Measurements from ENCODE around the gene TRIML2. TPM values are rescaled to one million over a fixed set of nuclear protein-coding genes. Genes with fewer than 3 reads are reported as not detected.

The TRIML2 gene
- polyA plus RNA-seq, 1 donor (not counting 4 experiments of a cell fraction or from before 2014, with no cell fraction given), result 46.9 TPM

- dilution Hi-C loops (cut with MboI; ENCODE audit: extremely low pct_ligation_motif_present, low sequenced_read_pairs), result no loop called here
- no peaks in the 10 kb centered on the region for H3K36me3 ChIP-seq (ENCODE audit: control insufficient read depth in 2 of 2, extremely low read depth in 1 of 2, insufficient read depth in 2 of 2, low read length in 2 of 2)
- no peak overlapping the region for H3K4me3 ChIP-seq (ENCODE audit: control insufficient read depth in 2 of 3, extremely low read depth in 1 of 3, insufficient read depth in 2 of 3, low read depth in 1 of 3, low read length in 3 of 3)
- H3K4me1 ChIP-seq (ENCODE audit: control insufficient read depth, extremely low read depth, insufficient read depth, low read length), result no peaks in the 10 kb centered on the region
- H3K27ac ChIP-seq (ENCODE audit: control insufficient read depth, insufficient read depth, low read length), result no peak overlapping the region
- no peak overlapping the region for H2AFZ ChIP-seq (ENCODE audit: control insufficient read depth, low read length)
- no peak for TF ChIP-seq EZH2 (IDR thresholded peaks at IDR 0.05; ENCODE audit: low read length)
- no peak for TF ChIP-seq CTCF (optimal IDR thresholded peaks at IDR 0.05 in 1 of 3, IDR thresholded peaks at IDR 0.05 in 1 of 3, conservative IDR thresholded peaks at IDR 0.05 in 1 of 3; ENCODE audit: extremely low read depth in 1 of 3, insufficient read depth in 2 of 3, low read length in 3 of 3)
- H3K9ac ChIP-seq (ENCODE audit: control insufficient read depth, extremely low read depth, insufficient read depth, low read length), result no peak overlapping the region
- DNase-seq (ENCODE audit: low read depth, low spot score) (no peak), FAIRE-seq (no peak)
- H3K9me3 ChIP-seq (ENCODE audit: control insufficient read depth, low read depth, low read length), result no peaks in the 10 kb centered on the region
- H3K27me3 ChIP-seq (ENCODE audit: control insufficient read depth, extremely low read depth, insufficient read depth, low read length), result no peaks in the 10 kb centered on the region
- no peaks in the 10 kb centered on the region for H3K9me1 ChIP-seq (ENCODE audit: control insufficient read depth, extremely low read depth, insufficient read depth, low read length)
- no peaks in the 10 kb centered on the region for H3K79me2 ChIP-seq (ENCODE audit: control insufficient read depth, insufficient read depth, low read length)
- H3K4me2 ChIP-seq (ENCODE audit: control insufficient read depth, extremely low read depth, insufficient read depth, low read depth, low read length), result no peak overlapping the region
- no peaks in the 10 kb centered on the region for H4K20me1 ChIP-seq (ENCODE audit: control insufficient read depth, extremely low read depth, insufficient read depth, low read length)
Observed at GRCh38 chr4:188092824-188093223, 16.6 kb downstream of the TRIML2 start.

GRCh38 chr4:188086858-188087257, 22.5 kb downstream of the TRIML2 start:
- H3K27ac ChIP-seq (ENCODE audit: control insufficient read depth, insufficient read depth, low read length), result no peak overlapping the region
- no peak overlapping the region for H3K4me3 ChIP-seq (ENCODE audit: control insufficient read depth in 2 of 3, extremely low read depth in 1 of 3, insufficient read depth in 2 of 3, low read depth in 1 of 3, low read length in 3 of 3)
- no peak overlapping the region for H3K9ac ChIP-seq (ENCODE audit: control insufficient read depth, extremely low read depth, insufficient read depth, low read length)
- no peak overlapping the region for H2AFZ ChIP-seq (ENCODE audit: control insufficient read depth, low read length)
- H4K20me1 ChIP-seq (ENCODE audit: control insufficient read depth, extremely low read depth, insufficient read depth, low read length), result no peaks in the 10 kb centered on the region
- H3K9me3 ChIP-seq (ENCODE audit: control insufficient read depth, low read depth, low read length), result no peaks in the 10 kb centered on the region
- no peaks in the 10 kb centered on the region for H3K9me1 ChIP-seq (ENCODE audit: control insufficient read depth, extremely low read depth, insufficient read depth, low read length)
- DNase-seq (ENCODE audit: low read depth, low spot score) (no peak), FAIRE-seq (no peak)
- no peak for TF ChIP-seq EZH2 (IDR thresholded peaks at IDR 0.05; ENCODE audit: low read length)
- TF ChIP-seq CTCF (optimal IDR thresholded peaks at IDR 0.05 in 1 of 3, IDR thresholded peaks at IDR 0.05 in 1 of 3, conservative IDR thresholded peaks at IDR 0.05 in 1 of 3; ENCODE audit: extremely low read depth in 1 of 3, insufficient read depth in 2 of 3, low read length in 3 of 3), result no peak
- no peaks in the 10 kb centered on the region for H3K4me1 ChIP-seq (ENCODE audit: control insufficient read depth, extremely low read depth, insufficient read depth, low read length)
- no peaks in the 10 kb centered on the region for H3K27me3 ChIP-seq (ENCODE audit: control insufficient read depth, extremely low read depth, insufficient read depth, low read length)
- no peaks in the 10 kb centered on the region for H3K36me3 ChIP-seq (ENCODE audit: control insufficient read depth in 2 of 2, extremely low read depth in 1 of 2, insufficient read depth in 2 of 2, low read length in 2 of 2)
- dilution Hi-C loops (cut with MboI; ENCODE audit: extremely low pct_ligation_motif_present, low sequenced_read_pairs), result no loop called here
- H3K79me2 ChIP-seq (ENCODE audit: control insufficient read depth, insufficient read depth, low read length), result no peaks in the 10 kb centered on the region
- H3K4me2 ChIP-seq (ENCODE audit: control insufficient read depth, extremely low read depth, insufficient read depth, low read depth, low read length), result no peak overlapping the region

All from keratinocyte (primary cell).